Liver (tissue), 3 donors: ENCODE data around the gene MAPK4.

Experiments
- MAX ChIP-seq: IDR thresholded peaks from 2 replicates; pipeline ENCODE4 v1.6.1; 2016; ENCODE audit warnings: antibody characterized with exemption
- RAD21 ChIP-seq, 2 donors: IDR thresholded peaks; 2 replicates each; pipeline ENCODE4 v1.6.1; 2016; ENCODE audit warnings: antibody characterized with exemption in 2 of 2, mild to moderate bottlenecking in 2 of 2
- TF ChIP-seq, protein P1 (sequence below): fragments of 150-350 bp; IDR thresholded peaks from 2 replicates; pipeline ENCODE4 v1.5.1; 2017; ENCODE audit warnings: improper control_type of control experiment, low read depth, low read length; ENCODE audit not compliant: missing input control
- donor health status: healthy.
- donor health status: healthy.

GRCh38 chr18:50734886-50735285, 175.0 kb downstream of the MAPK4 start:
- TF ChIP-seq, protein P1, sequence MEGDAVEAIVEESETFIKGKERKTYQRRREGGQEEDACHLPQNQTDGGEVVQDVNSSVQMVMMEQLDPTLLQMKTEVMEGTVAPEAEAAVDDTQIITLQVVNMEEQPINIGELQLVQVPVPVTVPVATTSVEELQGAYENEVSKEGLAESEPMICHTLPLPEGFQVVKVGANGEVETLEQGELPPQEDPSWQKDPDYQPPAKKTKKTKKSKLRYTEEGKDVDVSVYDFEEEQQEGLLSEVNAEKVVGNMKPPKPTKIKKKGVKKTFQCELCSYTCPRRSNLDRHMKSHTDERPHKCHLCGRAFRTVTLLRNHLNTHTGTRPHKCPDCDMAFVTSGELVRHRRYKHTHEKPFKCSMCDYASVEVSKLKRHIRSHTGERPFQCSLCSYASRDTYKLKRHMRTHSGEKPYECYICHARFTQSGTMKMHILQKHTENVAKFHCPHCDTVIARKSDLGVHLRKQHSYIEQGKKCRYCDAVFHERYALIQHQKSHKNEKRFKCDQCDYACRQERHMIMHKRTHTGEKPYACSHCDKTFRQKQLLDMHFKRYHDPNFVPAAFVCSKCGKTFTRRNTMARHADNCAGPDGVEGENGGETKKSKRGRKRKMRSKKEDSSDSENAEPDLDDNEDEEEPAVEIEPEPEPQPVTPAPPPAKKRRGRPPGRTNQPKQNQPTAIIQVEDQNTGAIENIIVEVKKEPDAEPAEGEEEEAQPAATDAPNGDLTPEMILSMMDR: no peak
- TF ChIP-seq MAX (no peak), RAD21 (IDR thresholded peaks at IDR 0.05) (no peak)
